Liver (tissue), 3 donors: Measurements from ENCODE around the gene ZNF280B.

Source experiments
- FOXA1 ChIP-seq: IDR thresholded peaks from 2 replicates; pipeline ENCODE4 v1.6.1; 2016; ENCODE audit warnings: antibody characterized with exemption
- GABPA ChIP-seq, 2 donors: IDR thresholded peaks in 1 of 2; conservative IDR thresholded peaks in 1 of 2; 2 replicates each; pipeline ENCODE4 v1.6.1; 2016; ENCODE audit warnings: antibody characterized with exemption in 2 of 2, mild to moderate bottlenecking in 1 of 2, moderate library complexity in 1 of 2
- MAX ChIP-seq: IDR thresholded peaks from 2 replicates; pipeline ENCODE4 v1.6.1; 2016; ENCODE audit warnings: antibody characterized with exemption
- RAD21 ChIP-seq, 2 donors: IDR thresholded peaks; 2 replicates each; pipeline ENCODE4 v1.6.1; 2016; ENCODE audit warnings: antibody characterized with exemption in 2 of 2, mild to moderate bottlenecking in 2 of 2
- TF ChIP-seq, protein P1 (sequence below): fragments of 150-350 bp; IDR thresholded peaks from 2 replicates; pipeline ENCODE4 v1.5.1; 2017; ENCODE audit warnings: improper control_type of control experiment, low read depth, low read length; ENCODE audit not compliant: missing input control
- TF ChIP-seq, protein P2 (sequence below): IDR thresholded peaks from 2 replicates; pipeline ENCODE4 v1.6.1; 2016; ENCODE audit warnings: antibody characterized with exemption
- donor health status: healthy.
- donor health status: healthy.

GRCh38 chr22:22531770-22532546 lies 23.4 kb upstream of the ZNF280B start:
- TF ChIP-seq MAX = no peak
- TF ChIP-seq, protein P1, sequence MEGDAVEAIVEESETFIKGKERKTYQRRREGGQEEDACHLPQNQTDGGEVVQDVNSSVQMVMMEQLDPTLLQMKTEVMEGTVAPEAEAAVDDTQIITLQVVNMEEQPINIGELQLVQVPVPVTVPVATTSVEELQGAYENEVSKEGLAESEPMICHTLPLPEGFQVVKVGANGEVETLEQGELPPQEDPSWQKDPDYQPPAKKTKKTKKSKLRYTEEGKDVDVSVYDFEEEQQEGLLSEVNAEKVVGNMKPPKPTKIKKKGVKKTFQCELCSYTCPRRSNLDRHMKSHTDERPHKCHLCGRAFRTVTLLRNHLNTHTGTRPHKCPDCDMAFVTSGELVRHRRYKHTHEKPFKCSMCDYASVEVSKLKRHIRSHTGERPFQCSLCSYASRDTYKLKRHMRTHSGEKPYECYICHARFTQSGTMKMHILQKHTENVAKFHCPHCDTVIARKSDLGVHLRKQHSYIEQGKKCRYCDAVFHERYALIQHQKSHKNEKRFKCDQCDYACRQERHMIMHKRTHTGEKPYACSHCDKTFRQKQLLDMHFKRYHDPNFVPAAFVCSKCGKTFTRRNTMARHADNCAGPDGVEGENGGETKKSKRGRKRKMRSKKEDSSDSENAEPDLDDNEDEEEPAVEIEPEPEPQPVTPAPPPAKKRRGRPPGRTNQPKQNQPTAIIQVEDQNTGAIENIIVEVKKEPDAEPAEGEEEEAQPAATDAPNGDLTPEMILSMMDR = no peak
- no peak for TF ChIP-seq RAD21 (IDR thresholded peaks at IDR 0.05)
- no peak for TF ChIP-seq FOXA1
- TF ChIP-seq, protein P2, sequence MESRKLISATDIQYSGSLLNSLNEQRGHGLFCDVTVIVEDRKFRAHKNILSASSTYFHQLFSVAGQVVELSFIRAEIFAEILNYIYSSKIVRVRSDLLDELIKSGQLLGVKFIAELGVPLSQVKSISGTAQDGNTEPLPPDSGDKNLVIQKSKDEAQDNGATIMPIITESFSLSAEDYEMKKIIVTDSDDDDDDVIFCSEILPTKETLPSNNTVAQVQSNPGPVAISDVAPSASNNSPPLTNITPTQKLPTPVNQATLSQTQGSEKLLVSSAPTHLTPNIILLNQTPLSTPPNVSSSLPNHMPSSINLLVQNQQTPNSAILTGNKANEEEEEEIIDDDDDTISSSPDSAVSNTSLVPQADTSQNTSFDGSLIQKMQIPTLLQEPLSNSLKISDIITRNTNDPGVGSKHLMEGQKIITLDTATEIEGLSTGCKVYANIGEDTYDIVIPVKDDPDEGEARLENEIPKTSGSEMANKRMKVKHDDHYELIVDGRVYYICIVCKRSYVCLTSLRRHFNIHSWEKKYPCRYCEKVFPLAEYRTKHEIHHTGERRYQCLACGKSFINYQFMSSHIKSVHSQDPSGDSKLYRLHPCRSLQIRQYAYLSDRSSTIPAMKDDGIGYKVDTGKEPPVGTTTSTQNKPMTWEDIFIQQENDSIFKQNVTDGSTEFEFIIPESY = no peak
- no peak for TF ChIP-seq GABPA (IDR thresholded peaks at IDR 0.05 in 1 of 2, conservative IDR thresholded peaks at IDR 0.05 in 1 of 2)
